GM10248 (cell line): ENCODE measurements around the gene ZC3H4.

ENCODE experiments used
- CTCF ChIA-PET: fragments of 300-600 bp; sonication (Branson Sonifier 250); formaldehyde crosslinking; extraction: SDS; loops from one replicate; lab custom pipeline; 2021; ENCODE audit warnings: antibody characterized with exemption; lab: Yijun Ruan, JAX
- POLR2A ChIA-PET: fragments of 350-650 bp; sonication (Branson Sonifier 250); formaldehyde crosslinking; extraction: SDS; loops from one replicate; lab custom pipeline; 2020; ENCODE audit warnings: antibody characterized with exemption; lab: Yijun Ruan, JAX
- DNase-seq: peaks from one replicate; pipeline ENCODE4 v3.0.0; 2012; ENCODE audit errors: extremely low spot score
- TF ChIP-seq, protein P1 (sequence below): IDR thresholded peaks from 2 replicates; pipeline ENCODE4 v1.5.1; 2012; ENCODE audit warnings: mild to moderate bottlenecking, low read depth; ENCODE audit errors: extremely low read depth, missing control alignments, control extremely low read depth

The ZC3H4 gene

DNA sequence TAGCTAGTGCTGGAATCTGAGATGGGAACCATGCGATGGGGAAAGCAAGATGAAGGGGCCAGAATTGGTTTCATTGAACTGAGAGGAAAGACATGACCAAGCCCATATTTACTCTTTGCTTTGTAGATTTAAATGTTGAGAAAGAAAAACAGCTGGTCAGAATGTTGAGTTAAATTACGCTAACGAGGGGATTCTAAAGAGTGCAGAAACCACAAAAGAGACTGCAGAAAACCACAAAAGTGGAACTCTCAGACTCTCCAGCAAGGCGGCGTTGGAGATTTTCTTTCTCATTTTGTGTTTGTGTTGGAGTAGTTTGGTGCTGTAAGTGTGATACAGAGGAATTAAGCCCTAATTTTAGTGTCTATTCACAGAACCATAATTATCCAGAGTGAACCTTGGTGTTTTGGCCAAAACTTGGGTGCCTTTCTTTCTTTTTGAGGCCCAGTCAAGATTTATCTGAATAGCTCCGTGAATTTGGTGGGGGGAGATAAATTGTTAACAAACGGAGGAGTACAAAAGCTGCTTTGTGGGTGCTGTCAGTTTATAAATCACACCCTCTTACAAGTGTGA, 43.4 kb upstream of the ZC3H4 start:
- POLR2A ChIA-PET, result interaction anchor here (1.6 kb wide), 2 partner anchors 26 to 69 kb away, joined by 3 to 6 read pairs; partner anchors contain the start of gene SAE1
- peak; percentile 36 for DNase-seq
- TF ChIP-seq, protein P1, sequence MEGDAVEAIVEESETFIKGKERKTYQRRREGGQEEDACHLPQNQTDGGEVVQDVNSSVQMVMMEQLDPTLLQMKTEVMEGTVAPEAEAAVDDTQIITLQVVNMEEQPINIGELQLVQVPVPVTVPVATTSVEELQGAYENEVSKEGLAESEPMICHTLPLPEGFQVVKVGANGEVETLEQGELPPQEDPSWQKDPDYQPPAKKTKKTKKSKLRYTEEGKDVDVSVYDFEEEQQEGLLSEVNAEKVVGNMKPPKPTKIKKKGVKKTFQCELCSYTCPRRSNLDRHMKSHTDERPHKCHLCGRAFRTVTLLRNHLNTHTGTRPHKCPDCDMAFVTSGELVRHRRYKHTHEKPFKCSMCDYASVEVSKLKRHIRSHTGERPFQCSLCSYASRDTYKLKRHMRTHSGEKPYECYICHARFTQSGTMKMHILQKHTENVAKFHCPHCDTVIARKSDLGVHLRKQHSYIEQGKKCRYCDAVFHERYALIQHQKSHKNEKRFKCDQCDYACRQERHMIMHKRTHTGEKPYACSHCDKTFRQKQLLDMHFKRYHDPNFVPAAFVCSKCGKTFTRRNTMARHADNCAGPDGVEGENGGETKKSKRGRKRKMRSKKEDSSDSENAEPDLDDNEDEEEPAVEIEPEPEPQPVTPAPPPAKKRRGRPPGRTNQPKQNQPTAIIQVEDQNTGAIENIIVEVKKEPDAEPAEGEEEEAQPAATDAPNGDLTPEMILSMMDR, result no peak
- CTCF ChIA-PET, result interaction anchor here (0.8 to 11.4 kb wide), 10 partner anchors 7 to 144 kb away, joined by 3 to 128 read pairs (median 6); no protein-coding TSS in a partner anchor

DNA sequence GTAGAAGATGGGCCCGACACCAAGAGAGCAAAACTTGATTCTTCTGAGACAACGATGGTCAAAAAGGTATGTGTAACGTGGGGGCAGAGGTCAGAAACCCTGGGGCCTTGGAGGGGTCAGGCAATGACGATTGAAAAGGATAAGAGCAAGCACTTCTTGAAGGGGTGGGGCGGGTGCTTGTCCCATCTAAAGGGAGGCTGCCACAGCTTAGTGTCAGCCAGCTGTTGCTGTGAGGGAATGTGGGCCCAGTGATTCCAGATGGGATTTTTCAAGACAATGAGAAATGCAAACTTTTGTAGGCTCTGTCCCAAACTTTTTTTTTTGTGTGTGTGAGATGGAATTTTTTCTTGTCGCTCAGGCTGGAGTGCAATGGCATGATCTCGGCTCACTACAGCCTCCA, 41.6 kb upstream of the ZC3H4 start:
- ChIA-PET CTCF (interaction anchor here (1.0 to 11.4 kb wide), 5 partner anchors 11 to 236 kb away, joined by 3 to 128 read pairs (median 5); no protein-coding TSS in a partner anchor), POLR2A (no interaction called here)

DNA sequence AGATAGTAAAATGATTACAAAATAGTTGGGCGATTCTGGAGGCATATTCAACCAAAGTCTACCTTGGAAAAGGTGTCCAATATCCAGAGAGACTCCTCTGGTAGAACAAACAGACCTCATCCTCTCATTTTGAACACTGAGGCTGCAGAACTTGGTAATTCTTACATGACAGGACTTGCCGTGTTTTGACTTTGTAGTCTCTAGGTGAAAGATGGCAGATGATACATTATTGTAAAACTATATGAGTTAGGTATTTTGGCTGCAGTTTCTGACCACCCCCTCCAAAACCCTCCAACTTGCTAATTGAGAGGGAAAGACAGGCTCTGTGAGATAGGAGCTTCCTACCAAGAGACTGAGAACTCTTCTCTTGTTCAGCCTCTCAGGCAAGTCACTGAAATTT, 39.7 kb upstream of the ZC3H4 start:
- TF ChIP-seq, protein P1, result no peak
- ChIA-PET POLR2A (no interaction called here), CTCF (interaction anchor here (1.5 to 1.7 kb wide), 3 partner anchors 58 to 93 kb away, joined by 5 to 6 read pairs (median 5); no protein-coding TSS in a partner anchor)
- no peak for DNase-seq

More for the DNA sequence above, 41.6 kb upstream of the ZC3H4 start:
- TF ChIP-seq, protein P1, result no peak
- DNase-seq, result no peak

DNA sequence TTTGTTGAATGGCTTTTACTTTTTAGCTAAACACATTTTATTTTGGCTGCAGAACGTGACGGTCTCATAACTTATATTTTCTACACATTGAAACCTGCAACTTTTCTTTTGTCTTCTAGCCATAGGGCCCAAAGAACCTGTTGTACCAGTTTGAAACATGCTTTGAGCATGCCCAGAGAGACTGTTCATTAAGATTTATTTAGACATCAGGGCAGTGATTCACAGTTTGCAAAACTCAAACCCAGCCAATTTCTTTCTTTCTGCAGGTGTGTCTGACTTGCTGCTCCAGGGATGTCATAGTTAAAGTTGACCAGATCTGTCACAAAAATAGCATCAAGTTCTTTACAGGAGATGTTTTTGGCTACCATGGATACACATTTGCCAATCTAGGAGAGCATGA, 39.1 kb upstream of the ZC3H4 start:
- ChIA-PET CTCF (interaction anchor here (1.5 to 1.7 kb wide), 3 partner anchors 59 to 94 kb away, joined by 5 to 6 read pairs (median 5); no protein-coding TSS in a partner anchor), POLR2A (no interaction called here)
- TF ChIP-seq, protein P1, result no peak
- DNase-seq, result no peak

DNA sequence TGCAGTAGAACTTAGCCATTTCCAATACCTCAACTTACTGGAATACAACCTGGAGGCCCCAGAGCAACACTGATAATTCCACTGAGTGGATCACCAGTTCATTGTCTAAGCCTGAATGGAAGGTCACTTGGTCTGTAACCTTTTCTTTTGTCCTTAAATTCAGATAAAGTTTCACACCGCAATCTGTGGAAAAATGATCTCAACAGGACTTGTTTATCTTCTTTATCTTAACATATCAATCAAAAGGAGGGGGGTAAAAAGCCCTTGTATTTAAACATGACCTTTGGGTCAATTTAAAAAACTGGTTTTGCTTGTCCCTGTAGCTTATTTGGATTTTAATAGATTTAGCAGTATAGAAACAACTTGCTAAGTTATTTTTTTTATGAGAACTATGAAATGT, 38.6 kb upstream of the ZC3H4 start:
- TF ChIP-seq, protein P1, result no peak
- ChIA-PET CTCF (interaction anchor here (1.5 to 1.7 kb wide), 3 partner anchors 59 to 95 kb away, joined by 5 to 6 read pairs (median 5); no protein-coding TSS in a partner anchor), POLR2A (no interaction called here)
- no peak for DNase-seq

DNA sequence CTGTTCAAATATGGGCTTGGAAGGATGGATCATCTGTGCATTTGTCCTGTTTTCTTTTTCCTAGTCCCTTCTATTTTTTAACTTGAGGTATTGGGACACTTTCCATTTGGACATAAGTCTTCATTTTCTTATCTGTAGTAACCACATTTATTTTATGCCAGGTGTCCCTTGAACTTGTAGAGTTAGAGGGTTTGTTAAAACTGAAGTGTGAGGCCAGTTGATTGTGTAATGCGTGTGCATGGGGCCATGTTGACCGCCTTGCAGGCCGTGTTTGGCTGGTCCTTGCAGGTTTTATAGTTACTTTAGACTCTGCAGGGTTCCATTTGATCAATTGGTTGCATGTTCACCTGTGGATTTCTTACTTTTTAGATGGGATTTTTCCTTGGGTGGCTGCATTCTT, 38.1 kb upstream of the ZC3H4 start:
- TF ChIP-seq, protein P1, result no peak
- ChIA-PET POLR2A (no interaction called here), CTCF (interaction anchor here (1.7 to 3.9 kb wide), 2 partner anchors 13 to 95 kb away, joined by 5 to 35 read pairs; no protein-coding TSS in a partner anchor)
- no peak for DNase-seq
